Measurements from ENCODE around the gene RNF220.

Gene RNF220

GRCh38 chr1:44636688-44637598 is 231.9 kb downstream of the RNF220 start:
- no peak for TF ChIP-seq CTCF (IDR thresholded peaks at IDR 0.05; ENCODE audit: low read depth, low read length)
- peak in 1 of 2 donors; percentile 17 for DNase-seq (ENCODE audit: low read depth in 2 of 2)
- no peak overlapping the region for H3K4me3 ChIP-seq (replicated peaks in 1 of 2; ENCODE audit: low read depth in 2 of 2, low read length in 2 of 2)

- no peak overlapping the region for H3K4me3 ChIP-seq (replicated peaks in 1 of 2; ENCODE audit: low read depth in 2 of 2, low read length in 2 of 2)
- DNase-seq (ENCODE audit: low read depth in 2 of 2): no peak
- no peak for TF ChIP-seq CTCF (IDR thresholded peaks at IDR 0.05; ENCODE audit: low read depth, low read length)
Observed at GRCh38 chr1:44637702-44638411, 232.8 kb downstream of the RNF220 start.

- TF ChIP-seq CTCF (IDR thresholded peaks at IDR 0.05; ENCODE audit: low read depth, low read length): no peak
- DNase-seq (ENCODE audit: low read depth in 2 of 2): no peak
Observed at GRCh38 chr1:44640200-44640853, 235.3 kb downstream of the RNF220 start.

GRCh38 chr1:44641126-44642102 is 236.4 kb downstream of the RNF220 start:
- no peak for DNase-seq (ENCODE audit: low read depth in 2 of 2)
- no peak overlapping the region for H3K4me3 ChIP-seq (replicated peaks in 1 of 2; ENCODE audit: low read depth in 2 of 2, low read length in 2 of 2)
- TF ChIP-seq CTCF (IDR thresholded peaks at IDR 0.05; ENCODE audit: low read depth, low read length): no peak

More at GRCh38 chr1:44640200-44640853, 235.3 kb downstream of the RNF220 start:
- H3K4me3 ChIP-seq (replicated peaks in 1 of 2; ENCODE audit: low read depth in 2 of 2, low read length in 2 of 2): no peak overlapping the region

GRCh38 chr1:44642255-44642654 is 237.2 kb downstream of the RNF220 start:
- no peak for TF ChIP-seq CTCF (IDR thresholded peaks at IDR 0.05; ENCODE audit: low read depth, low read length)
- DNase-seq (ENCODE audit: low read depth in 2 of 2): no peak

GRCh38 chr1:44642925-44643324 is 237.9 kb downstream of the RNF220 start:
- no peak for DNase-seq (ENCODE audit: low read depth in 2 of 2)
- no peak overlapping the region for H3K4me3 ChIP-seq (replicated peaks in 1 of 2; ENCODE audit: low read depth in 2 of 2, low read length in 2 of 2)
- TF ChIP-seq CTCF (IDR thresholded peaks at IDR 0.05; ENCODE audit: low read depth, low read length): no peak

More at GRCh38 chr1:44642255-44642654, 237.2 kb downstream of the RNF220 start:
- H3K4me3 ChIP-seq (replicated peaks in 1 of 2; ENCODE audit: low read depth in 2 of 2, low read length in 2 of 2): no peak overlapping the region

Data from cardiac fibroblast (primary cell).